Kidney (tissue), 14 donors: ENCODE data around the gene DACT2. TPM values are rescaled to one million over a fixed set of nuclear protein-coding genes. Genes with fewer than 3 reads are reported as not detected.
A peak's percentile ranks its signal among the peaks of the same experiment; 100 is the strongest.
"Not testable (repeated sequence)": the region's sequence is repeated elsewhere in the genome, so short reads cannot be mapped to it uniquely, and the experiment has no call there.

Experiments
- DNase-seq, 5 donors: peaks; one replicate each; pipeline ENCODE4 v3.0.0-alpha.2; 2013 to 2020
- FAIRE-seq: peaks from 2 replicates; lab custom pipeline; 2012; peaks lifted over from hg19 to GRCh38; lab: Jason Lieb, UNC
- H3K27ac ChIP-seq, 2 donors: one replicate each; pipeline ENCODE4 v1.7.0; 2013; ENCODE audit warnings: low read depth in 2 of 2, low read length in 2 of 2, inconsistent platforms in 1 of 2
- H3K27me3 ChIP-seq: one replicate; pipeline ENCODE4 v1.7.1; 2013; ENCODE audit warnings: low read length, inconsistent platforms; ENCODE audit not compliant: control insufficient read depth, insufficient read depth
- H3K36me3 ChIP-seq, 3 donors: one replicate each; pipeline versions ENCODE4 v1.7.0 to v1.7.1; 2013; ENCODE audit warnings: low read length in 3 of 3, control low read depth in 1 of 3, inconsistent platforms in 1 of 3; ENCODE audit not compliant: insufficient read depth in 3 of 3, control insufficient read depth in 2 of 3
- H3K4me1 ChIP-seq, 3 donors: one replicate each; pipeline versions ENCODE4 v1.7.0 to v1.7.1; 2013; ENCODE audit warnings: low read length in 3 of 3, inconsistent platforms in 1 of 3, low read depth in 1 of 3; ENCODE audit not compliant: control insufficient read depth in 2 of 3, insufficient read depth in 2 of 3
- H3K4me3 ChIP-seq, 3 donors: one replicate each; pipeline versions ENCODE4 v1.7.0 to v1.8.1; 2013; ENCODE audit warnings: low read length in 3 of 3, control low read depth in 1 of 3, inconsistent platforms in 1 of 3
- H3K9ac ChIP-seq, 3 donors: one replicate each; pipeline versions ENCODE4 v1.7.0 to v1.7.1; 2013; ENCODE audit warnings: low read length in 3 of 3, control low read depth in 1 of 3, inconsistent platforms in 1 of 3
- H3K9me3 ChIP-seq, 3 donors: one replicate each; pipeline versions ENCODE4 v1.7.0 to v1.7.1; 2013; ENCODE audit warnings: low read length in 3 of 3, control low read depth in 1 of 3, inconsistent platforms in 1 of 3; ENCODE audit not compliant: control insufficient read depth in 2 of 3, insufficient read depth in 1 of 3
- CTCF ChIP-seq: IDR thresholded peaks from 3 replicates; pipeline ENCODE4 v1.5.1; 2012; ENCODE audit warnings: mild to moderate bottlenecking, moderate library complexity, borderline replicate concordance; ENCODE audit not compliant: insufficient read depth; ENCODE audit errors: extremely low read depth
- intact Hi-C: fragments of 100-400 bp; cut with DNase I; formaldehyde crosslinking; loops from one replicate; pipeline ENCODE4 v1.11.1; 2022
- polyA plus RNA-seq: library from polyadenylated mRNA; stranded (reverse); fragments of 350-450 nt; fragmentation: Illumina TruSeq; extraction: RNeasy Lipid Tissue Mini Kit (QIAGEN cat#74804); gene quantifications from one replicate; pipeline ENCODE4 v1.2.3, GENCODE V29; 2014; ENCODE audit warnings: low read depth, low replicate concordance; ENCODE audit not compliant: insufficient read depth
- total RNA-seq: library from RNA; stranded (reverse); fragmentation: NEBNext Ultra II Directional; extraction: Animal tissue kit (Norgen Biotek cat#: 25700); gene quantifications from one replicate; pipeline ENCODE4 v1.2.1, GENCODE V29; 2021
- donor health status: control.
- donor health status: control.
- donor health status: control.
- donor health status: control.
- donor health status: control.
- donor health status: DM: yes; HTN: yes; CAD: no.
- donor health status: Normal renal cell carcinoma (clear cell type).

The DACT2 gene
- total and polyA plus RNA-seq, 2 donors from 2014 or later, result 4.8 to 5.0 TPM

- Histone ChIP-seq H3K27me3 (no peaks in the 10 kb centered on the region), H3K4me1 (peaks cover 0 to 3% (median 0%) of the 10 kb centered on the region in 3 donors), H3K9me3 (peaks cover 0 to 7% (median 0%) of the 10 kb centered on the region in 3 donors), H3K9ac (no peak overlapping the region), H3K36me3 (no peaks in the 10 kb centered on the region), H3K4me3 (no peak overlapping the region), H3K27ac (no peak overlapping the region)
- intact Hi-C loops, result no loop called here
- DNase-seq (no peak), FAIRE-seq (no peak)
- no peak for TF ChIP-seq CTCF
Measured at GRCh38 chr6:168359794-168360193, 40.2 kb upstream of the DACT2 start.

- DNase-seq, result peak in 1 of 5 donors; percentile 12
- no peak for FAIRE-seq
- H3K27me3 ChIP-seq, result no peaks in the 10 kb centered on the region
- H3K9ac ChIP-seq, result no peak overlapping the region
- H3K27ac ChIP-seq, result no peak overlapping the region
- intact Hi-C loops, result no loop called here
- peaks cover 0 to 3% (median 0%) of the 10 kb centered on the region in 3 donors for H3K4me1 ChIP-seq
- no peaks in the 10 kb centered on the region for H3K36me3 ChIP-seq
- peaks cover 0 to 7% (median 0%) of the 10 kb centered on the region in 3 donors for H3K9me3 ChIP-seq
- no peak overlapping the region for H3K4me3 ChIP-seq
- no peak for TF ChIP-seq CTCF
Measured at GRCh38 chr6:168358842-168359420, 39.4 kb upstream of the DACT2 start.

- H3K36me3 ChIP-seq, DNase-seq, H3K4me3 ChIP-seq, intact Hi-C loops, H3K27ac ChIP-seq, H3K9ac ChIP-seq, H3K4me1 ChIP-seq, FAIRE-seq, H3K27me3 ChIP-seq: not testable (repeated sequence)
- peaks cover 0 to 10% (median 0%) of the 10 kb centered on the region in 3 donors for H3K9me3 ChIP-seq
Measured at GRCh38 chr6:168356872-168357271, 37.3 kb upstream of the DACT2 start.

- Histone ChIP-seq H3K27me3 (no peaks in the 10 kb centered on the region), H3K4me1 (peaks cover 0 to 3% (median 0%) of the 10 kb centered on the region in 3 donors), H3K9ac (no peak overlapping the region), H3K36me3 (no peaks in the 10 kb centered on the region), H3K27ac (no peak overlapping the region), H3K4me3 (no peak overlapping the region), H3K9me3 (peaks cover 0 to 5% (median 0%) of the 10 kb centered on the region in 3 donors)
- FAIRE-seq (no peak), DNase-seq (peak in 4 of 5 donors; percentile 72 to 81 (median 79))
- TF ChIP-seq CTCF, result peak; percentile 59
- intact Hi-C loops, result no loop called here
Measured at GRCh38 chr6:168355716-168356522, 36.3 kb upstream of the DACT2 start.
